K562 (cell line): ENCODE measurements around the gene GYS1. TPM values are rescaled to one million over a fixed set of nuclear protein-coding genes. Genes with fewer than 3 reads are reported as not detected.

ENCODE experiments used
- CBX2 ChIP-seq: fragments of 200-600 bp; sonication (generic); IDR thresholded peaks from one replicate; pipeline ENCODE4 v1.6.1; 2012; ENCODE audit warnings: mild to moderate bottlenecking, low read length, inconsistent platforms; ENCODE audit not compliant: insufficient read depth, poor library complexity, severe bottlenecking
- CCNT2 ChIP-seq: IDR thresholded peaks from 2 replicates; pipeline ENCODE4 v1.6.1; 2011; ENCODE audit warnings: borderline replicate concordance, low read depth, mild to moderate bottlenecking, moderate library complexity, mixed read lengths, low read length; ENCODE audit not compliant: insufficient read length; ENCODE audit errors: extremely low read depth
- CREM ChIP-seq: IDR thresholded peaks from 2 replicates; pipeline ENCODE4 v1.6.1; 2014; ENCODE audit warnings: antibody characterized with exemption, low read depth
- FIP1L1 ChIP-seq: fragments of 200-400 bp; formaldehyde crosslinking; IDR thresholded peaks from 2 replicates; pipeline ENCODE4 v1.6.1; 2018; ENCODE audit warnings: mild to moderate bottlenecking, low read depth, low read length; ENCODE audit not compliant: poor library complexity, severe bottlenecking
- FOXM1 ChIP-seq, 2 experiments: fragments of 450-650 bp in 1 of 2; sonication (generic) in 1 of 2; formaldehyde crosslinking in 1 of 2; IDR thresholded peaks; 2 replicates each; pipeline versions ENCODE4 v1.6.1 to v1.9.0; 2017 to 2022; ENCODE audit warnings: low read depth in 2 of 2, mild to moderate bottlenecking in 2 of 2, missing genetic modification reagents in 1 of 2, moderate library complexity in 1 of 2
- HDAC8 ChIP-seq: fragments of 450-650 bp; IDR thresholded peaks from 2 replicates; pipeline ENCODE4 v1.6.1; 2016; ENCODE audit warnings: mild to moderate bottlenecking, missing genetic modification characterization, moderate library complexity, missing compliant biosample characterization
- ILK ChIP-seq: fragments of 450-650 bp; IDR thresholded peaks from 2 replicates; pipeline ENCODE4 v1.6.1; 2016; ENCODE audit warnings: missing genetic modification characterization, low read depth, mild to moderate bottlenecking, missing compliant biosample characterization, moderate library complexity, borderline replicate concordance
- MECOM ChIP-seq: fragments of 250-450 bp; sonication (Bioruptor Pico); IDR thresholded peaks from 2 replicates; pipeline ENCODE4 v1.8.0; 2022; ENCODE audit warnings: inconsistent platforms
- MXI1 ChIP-seq: IDR thresholded peaks from 2 replicates; pipeline ENCODE4 v1.6.1; 2011; ENCODE audit warnings: low read depth, mild to moderate bottlenecking, improper control_type of control experiment, low read length
- NCOA4 ChIP-seq: fragments of 450-650 bp; IDR thresholded peaks from 2 replicates; pipeline ENCODE4 v1.6.1; 2018; ENCODE audit warnings: mild to moderate bottlenecking; ENCODE audit not compliant: partially characterized antibody
- NFE2 ChIP-seq: IDR thresholded peaks from 2 replicates; pipeline ENCODE4 v1.6.1; 2014; ENCODE audit warnings: antibody characterized with exemption, low read depth
- NFIX ChIP-seq: fragments of 250-450 bp; sonication (Bioruptor Pico); IDR thresholded peaks from 2 replicates; pipeline ENCODE4 v1.4.0; 2020; ENCODE audit warnings: low read depth, mild to moderate bottlenecking, moderate library complexity
- NONO ChIP-seq, 2 experiments: fragments of 200-400 bp in 1 of 2; fragments of 450-650 bp in 1 of 2; formaldehyde crosslinking in 1 of 2; IDR thresholded peaks; 2 replicates each; pipeline ENCODE4 v1.6.1; 2017; ENCODE audit warnings: low read depth in 2 of 2, mild to moderate bottlenecking in 2 of 2, moderate library complexity in 2 of 2, low read length in 1 of 2
- RBM14 ChIP-seq: fragments of 200-400 bp; formaldehyde crosslinking; IDR thresholded peaks from 2 replicates; pipeline ENCODE4 v1.6.1; 2018; ENCODE audit warnings: low read depth, mild to moderate bottlenecking, low read length, moderate library complexity, borderline replicate concordance; ENCODE audit not compliant: insufficient read depth
- SMAD3 ChIP-seq: fragments of 450-650 bp; formaldehyde crosslinking; conservative IDR thresholded peaks from 2 replicates; pipeline ENCODE4 v1.4.0; 2020; ENCODE audit warnings: mild to moderate bottlenecking
- STAT5A ChIP-seq: IDR thresholded peaks from 2 replicates; pipeline ENCODE4 v1.6.1; 2012; ENCODE audit warnings: low read length, inconsistent platforms, borderline replicate concordance
- SUPT5H ChIP-seq: fragments of 450-650 bp; IDR thresholded peaks from 2 replicates; pipeline ENCODE4 v1.6.1; 2016
- ZNF146 ChIP-seq: IDR thresholded peaks from one replicate; pipeline ENCODE4 v1.6.1; 2018; ENCODE audit warnings: missing compliant biosample characterization; ENCODE audit not compliant: unreplicated experiment
- ZNF165 ChIP-seq: fragments of 250-450 bp; sonication (Bioruptor Pico); IDR thresholded peaks from 2 replicates; pipeline ENCODE4 v1.4.0; 2020; ENCODE audit warnings: borderline replicate concordance
- ZNF551 ChIP-seq: fragments of 250-450 bp; sonication (Bioruptor Pico); IDR thresholded peaks from 2 replicates; pipeline ENCODE4 v1.5.0; 2021; ENCODE audit warnings: mild to moderate bottlenecking, moderate library complexity
- ZNF785 ChIP-seq: fragments of 250-450 bp; sonication (Bioruptor Pico); IDR thresholded peaks from 2 replicates; pipeline ENCODE4 v1.4.0; 2020; ENCODE audit warnings: mild to moderate bottlenecking
- polyA plus RNA-seq, 8 experiments: library from polyadenylated mRNA; depleted of rRNA in 4 of 8; stranded (reverse) in 5 of 8; unstranded in 3 of 8; fragments of >200 nt; fragmentation: Nextera tagmentation in 2 of 8; fragmentation: Illumina TruSeq in 1 of 8; extraction: Ambion mirVana in 2 of 8; extraction: Trizol in 1 of 8; gene quantifications; 2 replicates each; pipeline versions ENCODE4 v1.2.1 to v1.2.3, GENCODE V29; 2011 to 2014; ENCODE audit warnings: inconsistent platforms in 1 of 8, missing spikeins in 1 of 8
- total RNA-seq, 7 experiments: library from RNA; depleted of rRNA in 6 of 7; stranded (reverse); fragments of >200 nt in 6 of 7; fragmentation: Illumina TruSeq in 2 of 7; extraction: Trizol in 2 of 7; gene quantifications; 2 replicates each; pipeline versions ENCODE4 v1.2.1 to v1.2.3, GENCODE V29; 2011 to 2021; ENCODE audit warnings: low replicate concordance in 1 of 7
- TF ChIP-seq, protein P1 (sequence below): fragments of 150-350 bp; IDR thresholded peaks from 2 replicates; pipeline ENCODE4 v1.6.1; 2014; ENCODE audit warnings: low read depth, mild to moderate bottlenecking, low read length, borderline replicate concordance
- TF ChIP-seq, protein P2 (sequence below): fragments of 250-450 bp; sonication (Bioruptor Pico); IDR thresholded peaks from 2 replicates; pipeline ENCODE4 v1.4.0; 2020; ENCODE audit warnings: borderline replicate concordance

The GYS1 gene
- total and polyA plus RNA-seq, 9 of the 15 experiments (the other 6 are each of a cell fraction or from before 2014, with no cell fraction given), result 1.9 to 31.1 (median 15.2) TPM

DNA sequence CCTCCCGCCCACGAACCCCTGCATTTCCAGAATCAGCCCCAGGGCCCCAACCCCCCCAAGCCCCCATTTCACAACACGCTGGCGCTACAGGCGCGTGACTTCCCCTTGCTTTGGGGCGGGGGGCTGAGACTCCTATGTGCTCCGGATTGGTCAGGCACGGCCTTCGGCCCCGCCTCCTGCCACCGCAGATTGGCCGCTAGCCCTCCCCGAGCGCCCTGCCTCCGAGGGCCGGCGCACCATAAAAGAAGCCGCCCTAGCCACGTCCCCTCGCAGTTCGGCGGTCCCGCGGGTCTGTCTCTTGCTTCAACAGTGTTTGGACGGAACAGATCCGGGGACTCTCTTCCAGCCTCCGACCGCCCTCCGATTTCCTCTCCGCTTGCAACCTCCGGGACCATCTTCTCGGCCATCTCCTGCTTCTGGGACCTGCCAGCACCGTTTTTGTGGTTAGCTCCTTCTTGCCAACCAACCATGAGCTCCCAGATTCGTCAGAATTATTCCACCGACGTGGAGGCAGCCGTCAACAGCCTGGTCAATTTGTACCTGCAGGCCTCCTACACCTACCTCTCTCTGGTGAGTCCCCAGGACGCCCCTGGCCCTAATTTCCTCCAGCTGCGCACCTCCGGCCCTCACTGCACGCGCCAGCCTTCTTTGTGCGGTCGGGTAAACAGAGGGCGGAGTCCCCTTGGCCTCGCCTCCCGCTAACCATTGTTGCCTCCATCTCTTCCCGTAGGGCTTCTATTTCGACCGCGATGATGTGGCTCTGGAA lies 27.9 kb downstream of the GYS1 start, which contains the start of gene FTL (continued):
- TF ChIP-seq, protein P1, sequence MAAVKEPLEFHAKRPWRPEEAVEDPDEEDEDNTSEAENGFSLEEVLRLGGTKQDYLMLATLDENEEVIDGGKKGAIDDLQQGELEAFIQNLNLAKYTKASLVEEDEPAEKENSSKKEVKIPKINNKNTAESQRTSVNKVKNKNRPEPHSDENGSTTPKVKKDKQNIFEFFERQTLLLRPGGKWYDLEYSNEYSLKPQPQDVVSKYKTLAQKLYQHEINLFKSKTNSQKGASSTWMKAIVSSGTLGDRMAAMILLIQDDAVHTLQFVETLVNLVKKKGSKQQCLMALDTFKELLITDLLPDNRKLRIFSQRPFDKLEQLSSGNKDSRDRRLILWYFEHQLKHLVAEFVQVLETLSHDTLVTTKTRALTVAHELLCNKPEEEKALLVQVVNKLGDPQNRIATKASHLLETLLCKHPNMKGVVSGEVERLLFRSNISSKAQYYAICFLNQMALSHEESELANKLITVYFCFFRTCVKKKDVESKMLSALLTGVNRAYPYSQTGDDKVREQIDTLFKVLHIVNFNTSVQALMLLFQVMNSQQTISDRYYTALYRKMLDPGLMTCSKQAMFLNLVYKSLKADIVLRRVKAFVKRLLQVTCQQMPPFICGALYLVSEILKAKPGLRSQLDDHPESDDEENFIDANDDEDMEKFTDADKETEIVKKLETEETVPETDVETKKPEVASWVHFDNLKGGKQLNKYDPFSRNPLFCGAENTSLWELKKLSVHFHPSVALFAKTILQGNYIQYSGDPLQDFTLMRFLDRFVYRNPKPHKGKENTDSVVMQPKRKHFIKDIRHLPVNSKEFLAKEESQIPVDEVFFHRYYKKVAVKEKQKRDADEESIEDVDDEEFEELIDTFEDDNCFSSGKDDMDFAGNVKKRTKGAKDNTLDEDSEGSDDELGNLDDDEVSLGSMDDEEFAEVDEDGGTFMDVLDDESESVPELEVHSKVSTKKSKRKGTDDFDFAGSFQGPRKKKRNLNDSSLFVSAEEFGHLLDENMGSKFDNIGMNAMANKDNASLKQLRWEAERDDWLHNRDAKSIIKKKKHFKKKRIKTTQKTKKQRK, result no peak
- TF ChIP-seq NFE2, result peak; percentile 38; the same call in 1 of the 2 replicates
- TF ChIP-seq MECOM (CRISPR knock-in tag), result no peak
- TF ChIP-seq RBM14, result no peak
- peak in 1 of 2 experiments; percentile 75; a peak in 3 of 4 replicates for TF ChIP-seq NONO (IDR thresholded peaks at IDR 0.05; ENCODE audit: low read depth in 2 of 2, low read length in 1 of 2)
- peak; percentile 96 for TF ChIP-seq CCNT2
- no peak for TF ChIP-seq NFIX (CRISPR knock-in tag)
- TF ChIP-seq ZNF551 (CRISPR knock-in tag), result no peak
- no peak for TF ChIP-seq FIP1L1
- TF ChIP-seq STAT5A, result 0 out of 2 replicates have a peak, but pooled peaks have one; percentile 21
- TF ChIP-seq CREM, result peak; percentile 69
- TF ChIP-seq, protein P2, sequence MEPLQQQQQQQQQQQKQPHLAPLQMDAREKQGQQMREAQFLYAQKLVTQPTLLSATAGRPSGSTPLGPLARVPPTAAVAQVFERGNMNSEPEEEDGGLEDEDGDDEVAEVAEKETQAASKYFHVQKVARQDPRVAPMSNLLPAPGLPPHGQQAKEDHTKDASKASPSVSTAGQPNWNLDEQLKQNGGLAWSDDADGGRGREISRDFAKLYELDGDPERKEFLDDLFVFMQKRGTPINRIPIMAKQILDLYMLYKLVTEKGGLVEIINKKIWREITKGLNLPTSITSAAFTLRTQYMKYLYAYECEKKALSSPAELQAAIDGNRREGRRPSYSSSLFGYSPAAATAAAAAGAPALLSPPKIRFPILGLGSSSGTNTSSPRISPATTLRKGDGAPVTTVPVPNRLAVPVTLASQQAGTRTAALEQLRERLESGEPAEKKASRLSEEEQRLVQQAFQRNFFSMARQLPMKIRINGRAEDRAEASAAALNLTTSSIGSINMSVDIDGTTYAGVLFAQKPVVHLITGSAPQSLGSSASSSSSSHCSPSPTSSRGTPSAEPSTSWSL (CRISPR knock-in tag), result no peak
- TF ChIP-seq SMAD3, result no peak
- TF ChIP-seq MXI1, result peak; percentile 62
- TF ChIP-seq ZNF146 (CRISPR knock-in tag), result no peak
- TF ChIP-seq SUPT5H, result peak; percentile 100
- no peak for TF ChIP-seq HDAC8 (tag)
- no peak for TF ChIP-seq ILK
- no peak for TF ChIP-seq CBX2
- no peak for TF ChIP-seq FOXM1 (IDR thresholded peaks at IDR 0.05; ENCODE audit: low read depth)
- 0 out of 2 replicates have a peak, but pooled peaks have one; percentile 54 for TF ChIP-seq FOXM1 (CRISPR knock-in tag; IDR thresholded peaks at IDR 0.05; ENCODE audit: low read depth)
- no peak for TF ChIP-seq ZNF785 (CRISPR knock-in tag)
- TF ChIP-seq ZNF165 (CRISPR knock-in tag), result no peak
- no peak for TF ChIP-seq NCOA4
